Measurements from ENCODE around the gene LAMC1.
"Not testable (repeated sequence)": the region's sequence is repeated elsewhere in the genome, so short reads cannot be mapped to it uniquely, and the experiment has no call there.

The LAMC1 gene

DNA sequence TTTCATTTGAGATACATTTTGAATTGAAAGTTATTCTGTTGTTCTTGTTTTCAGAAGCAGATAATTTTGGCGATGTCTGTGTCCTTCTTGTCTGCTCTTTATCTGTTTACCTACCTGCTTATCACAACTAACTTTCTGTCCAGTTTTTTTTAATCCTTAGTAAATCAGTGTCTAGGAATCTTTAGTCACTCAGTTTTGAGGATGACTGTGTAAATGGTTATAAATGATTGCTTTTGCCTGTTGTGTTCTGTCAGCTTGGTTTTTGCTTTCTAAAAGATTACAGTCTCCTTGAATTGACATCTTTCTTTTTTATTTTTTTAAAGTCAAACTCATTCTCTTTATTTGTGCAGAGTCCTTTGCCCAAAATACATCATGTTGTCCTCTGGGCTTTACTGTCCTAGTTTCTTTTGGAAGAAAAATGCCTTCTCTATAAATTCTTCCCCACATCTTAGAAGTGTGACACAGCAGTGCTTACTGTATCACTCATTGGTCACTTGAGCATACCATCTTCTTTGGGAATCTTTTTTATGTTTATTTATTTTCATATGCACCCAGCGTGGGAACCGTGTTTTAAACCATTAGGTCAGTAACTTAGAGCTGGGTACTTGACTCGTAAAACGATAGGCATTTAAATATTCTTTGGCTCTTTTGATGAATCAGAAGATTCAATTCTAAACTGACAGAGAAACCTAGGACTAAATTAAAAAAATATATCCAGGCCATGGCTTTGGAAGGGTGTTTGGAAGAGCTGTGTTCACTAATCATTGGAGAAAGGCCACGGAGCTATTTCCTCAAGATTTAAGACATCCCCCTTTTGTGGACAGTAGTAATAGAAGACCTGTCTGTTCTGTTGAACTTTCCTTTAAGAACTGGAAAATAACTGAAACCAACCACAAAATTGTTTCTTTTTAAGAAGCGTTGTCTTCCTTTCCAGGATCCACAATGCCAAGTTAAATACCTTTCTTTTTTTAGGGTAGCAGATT, 20.9 kb downstream of the LAMC1 start:
- DNase-seq, result no peak

GRCh38 chr1:183044893-183045649, 21.9 kb downstream of the LAMC1 start:
- no peak for DNase-seq

DNA sequence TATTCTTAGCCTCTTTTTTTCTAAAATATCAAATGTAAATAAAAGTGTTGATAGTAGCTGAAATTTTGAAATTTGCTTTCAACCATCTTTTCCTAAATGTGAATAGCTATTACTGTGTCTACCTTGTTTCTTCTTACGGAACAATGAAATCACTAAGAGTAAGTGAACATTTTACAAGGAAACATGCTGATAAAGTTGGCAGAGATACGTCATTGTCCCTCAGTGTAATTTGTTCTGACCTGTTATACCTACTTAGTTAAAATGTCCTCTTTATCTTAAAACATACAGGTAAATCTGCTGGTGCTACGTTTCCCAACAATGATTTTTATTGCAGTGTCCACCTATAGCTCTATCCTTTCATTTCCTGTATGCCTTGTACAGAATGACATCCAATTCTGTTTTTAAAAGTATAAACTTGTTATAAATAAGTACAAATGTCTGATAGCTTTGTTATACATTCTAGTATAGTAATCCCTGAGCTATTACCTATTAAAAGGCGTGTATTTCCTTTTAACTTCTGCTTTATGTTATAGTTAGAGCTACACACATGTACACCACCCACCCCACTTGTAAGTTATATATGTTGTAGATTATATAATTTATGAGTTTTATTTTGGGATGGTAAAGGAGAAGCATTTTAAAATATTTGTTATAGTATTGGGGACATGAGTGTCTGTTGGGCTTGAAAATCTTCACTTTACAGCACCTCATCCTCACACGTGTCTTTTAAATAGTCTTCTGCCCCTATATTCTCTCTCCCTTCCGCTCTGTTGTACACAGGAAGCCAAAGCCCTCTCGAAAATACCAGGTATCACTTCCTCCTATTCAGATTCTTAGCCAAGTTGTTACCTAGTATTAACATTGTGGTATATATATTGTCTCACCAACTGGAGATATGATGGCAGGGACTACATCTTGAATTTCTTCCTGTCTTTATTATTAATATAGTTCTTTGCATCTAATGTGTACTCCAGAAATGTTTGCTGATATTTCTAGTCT, 25.2 kb downstream of the LAMC1 start:
- DNase-seq, result no peak

DNA sequence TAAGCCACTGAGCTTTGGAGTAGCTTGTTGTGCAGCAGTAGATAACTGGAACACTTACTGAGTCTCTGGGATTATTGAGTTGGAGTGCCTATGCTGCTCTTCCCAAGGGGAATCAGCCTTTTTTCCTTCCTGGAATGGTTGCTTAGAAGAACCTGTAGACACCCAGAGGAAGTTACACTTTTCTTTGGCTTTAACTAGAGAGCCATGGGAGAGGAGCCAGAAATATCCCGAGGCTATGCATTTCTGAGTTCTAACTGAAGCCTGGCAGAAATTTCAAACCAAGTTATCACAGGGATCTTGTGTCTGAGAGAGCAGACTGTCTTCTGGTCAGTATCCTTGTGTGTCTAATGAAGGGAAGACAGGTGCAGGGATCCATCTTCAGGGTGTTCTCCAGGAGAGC, 28.3 kb downstream of the LAMC1 start:
- DNase-seq, result no peak

- DNase-seq, result no peak
Measured at GRCh38 chr1:183052861-183053260, 29.6 kb downstream of the LAMC1 start.

- no peak for DNase-seq
Measured at GRCh38 chr1:183058851-183059502, 35.8 kb downstream of the LAMC1 start.

DNA sequence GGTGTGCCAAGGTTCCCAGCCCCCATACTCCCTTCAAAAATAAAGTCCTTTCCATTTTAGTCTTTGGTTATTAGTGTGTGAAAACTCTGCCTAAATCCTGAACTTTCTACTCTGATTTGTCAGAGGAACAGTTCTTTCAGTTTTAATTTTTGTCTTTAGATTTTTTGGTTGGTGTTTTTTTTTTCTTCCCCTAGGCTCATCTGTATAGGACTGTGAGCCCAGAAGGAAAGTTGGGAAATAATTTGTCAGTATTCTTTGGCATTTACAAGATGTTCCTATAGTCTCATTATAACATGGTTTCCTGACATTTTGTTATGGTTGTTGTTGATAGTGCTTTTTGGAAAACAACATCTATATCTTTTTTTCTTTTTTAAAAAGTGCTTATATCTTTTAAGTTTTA, 38.0 kb downstream of the LAMC1 start:
- no peak for DNase-seq

DNA sequence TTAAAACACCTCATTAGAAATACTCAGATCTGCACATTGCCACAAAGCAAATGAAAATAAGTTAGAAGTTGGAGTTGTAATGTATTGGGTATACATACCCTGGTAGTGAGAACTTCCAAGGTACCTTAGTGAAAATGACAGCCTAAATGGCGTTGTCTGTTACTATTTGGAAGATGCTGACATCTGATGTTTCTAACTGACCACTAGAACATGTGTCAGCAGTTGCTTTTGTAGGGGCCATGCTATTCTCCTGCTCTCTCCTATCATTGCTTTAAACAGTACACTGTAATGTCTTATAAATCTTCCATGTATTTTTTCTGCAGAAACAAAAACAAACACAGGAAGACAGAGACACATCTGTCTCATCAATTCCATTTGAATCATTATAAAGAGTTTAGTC, 40.1 kb downstream of the LAMC1 start:
- DNase-seq, result no peak

GRCh38 chr1:183065168-183065706, 42.0 kb downstream of the LAMC1 start:
- DNase-seq, result no peak

- DNase-seq, result not testable (repeated sequence)
Measured at GRCh38 chr1:183066432-183066831, 43.2 kb downstream of the LAMC1 start.

GRCh38 chr1:183069562-183070216, 46.5 kb downstream of the LAMC1 start:
- no peak for DNase-seq

GRCh38 chr1:183070234-183070922, 47.2 kb downstream of the LAMC1 start:
- no peak for DNase-seq

- DNase-seq, result no peak
Measured at GRCh38 chr1:183070923-183071618, 47.9 kb downstream of the LAMC1 start.

DNA sequence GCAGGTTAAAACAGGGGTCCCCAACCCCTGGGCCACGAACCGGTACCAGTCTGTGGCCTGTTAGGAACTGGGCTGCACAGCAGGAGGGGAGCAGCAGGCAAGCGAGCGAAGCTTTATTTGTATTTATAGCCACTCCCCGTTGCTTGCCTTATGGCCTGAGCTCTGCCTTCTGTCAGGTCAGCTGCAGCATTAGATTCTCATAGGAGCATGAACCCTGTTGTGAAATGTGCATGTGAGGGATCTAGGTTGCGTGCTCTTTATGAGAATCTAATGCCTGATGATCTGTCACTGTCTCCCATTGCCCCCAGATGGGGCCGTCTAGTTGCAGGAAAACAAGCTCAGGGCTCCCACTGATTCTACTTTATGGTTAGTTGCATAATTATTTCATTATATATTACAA, 49.4 kb downstream of the LAMC1 start:
- DNase-seq, result not testable (repeated sequence)

GRCh38 chr1:183073320-183073719, 50.1 kb downstream of the LAMC1 start:
- DNase-seq, result no peak

DNA sequence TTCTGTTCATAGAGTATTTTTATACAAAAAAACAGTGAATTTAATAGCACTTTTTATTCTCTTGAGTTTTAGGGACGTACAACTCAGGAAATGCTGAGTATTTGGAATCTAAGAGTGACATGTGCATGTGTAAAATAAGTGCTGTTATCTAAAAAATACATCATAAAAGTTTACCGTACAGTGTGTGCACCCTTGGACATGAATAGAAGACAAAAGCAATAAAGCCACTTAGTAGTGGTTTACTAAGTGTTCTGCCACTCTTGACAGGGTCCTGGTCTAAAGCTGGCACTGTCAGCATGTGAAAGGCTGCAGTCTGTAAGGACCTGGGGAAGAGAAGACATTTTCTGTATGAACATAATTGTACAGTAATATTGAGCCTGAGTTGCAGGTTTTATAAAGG, 51.0 kb downstream of the LAMC1 start:
- DNase-seq, result no peak

- no peak for DNase-seq
Measured at GRCh38 chr1:183075861-183076260, 52.6 kb downstream of the LAMC1 start.

DNA sequence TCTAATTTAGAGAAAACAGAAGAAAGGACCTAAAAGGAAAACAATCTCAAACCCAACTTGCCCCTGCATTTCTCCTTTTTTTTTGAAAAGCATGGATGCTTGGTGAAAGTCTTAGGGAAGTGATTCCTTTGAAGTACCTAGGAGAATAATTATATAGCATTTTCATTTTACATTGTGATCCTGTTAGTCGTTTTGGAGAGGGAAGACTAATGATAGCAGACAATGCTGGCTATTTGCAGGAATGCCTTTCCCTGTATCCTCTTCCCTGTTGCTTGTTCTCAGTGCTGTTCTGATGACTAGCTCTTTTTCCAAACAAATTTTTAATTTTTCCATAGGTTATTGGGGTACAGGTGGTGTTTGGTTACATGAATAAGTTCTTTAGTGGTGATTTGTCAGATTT, 53.9 kb downstream of the LAMC1 start:
- DNase-seq, result no peak

- no peak for DNase-seq
Measured at GRCh38 chr1:183079712-183080388, 56.6 kb downstream of the LAMC1 start.
